HT-29 (cell line): ENCODE data around the gene CLCF1. TPM values are rescaled to one million over a fixed set of nuclear protein-coding genes. Genes with fewer than 3 reads are reported as not detected.
"Not testable (repeated sequence)": the region's sequence is repeated elsewhere in the genome, so short reads cannot be mapped to it uniquely, and the experiment has no call there.

Experiments
- DNase-seq: peaks from one replicate; pipeline ENCODE4 v3.0.0-alpha.2; 2015; ENCODE audit warnings: low spot score
- small RNA-seq: library from RNA; depleted of rRNA; stranded (forward); fragments of <200 nt; gene quantifications from one replicate; pipeline ENCODE3, GENCODE V24; 2014
- total RNA-seq: library from RNA; depleted of rRNA; stranded (reverse); fragments of >200 nt; shearing (Covaris generic); gene quantifications from 2 replicates; pipeline ENCODE4 v1.2.3, GENCODE V29; 2014; rRNA removed

The CLCF1 gene
- total RNA-seq, 1 experiment from 2014 or later: 29.7 TPM

DNA sequence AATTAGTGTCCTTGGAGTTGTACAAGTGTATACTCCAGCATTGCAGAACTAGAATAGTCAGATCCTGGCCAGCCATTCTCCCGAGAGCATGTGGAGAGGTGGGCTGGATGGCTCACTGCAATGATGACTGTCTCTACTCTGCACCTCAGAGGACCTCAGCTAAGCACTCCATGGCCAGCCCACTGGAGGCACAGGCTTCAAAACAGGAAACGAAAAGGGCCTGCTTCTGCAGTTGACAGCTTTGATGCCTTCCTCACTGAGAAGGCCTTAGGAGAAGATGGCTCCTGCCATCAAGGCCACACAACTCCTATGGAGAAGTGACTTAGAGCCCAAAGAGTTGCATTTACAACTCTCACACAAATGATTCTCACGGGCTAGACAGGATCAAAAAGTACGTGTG, 29.1 kb downstream of the CLCF1 start:
- no peak for DNase-seq

- no peak for DNase-seq
These were observed 36.1 kb downstream of the CLCF1 start for GRCh38 chr11:67337257-67337656.

- no peak for DNase-seq
These were observed 41.2 kb downstream of the CLCF1 start for GRCh38 chr11:67332081-67332691.

DNA sequence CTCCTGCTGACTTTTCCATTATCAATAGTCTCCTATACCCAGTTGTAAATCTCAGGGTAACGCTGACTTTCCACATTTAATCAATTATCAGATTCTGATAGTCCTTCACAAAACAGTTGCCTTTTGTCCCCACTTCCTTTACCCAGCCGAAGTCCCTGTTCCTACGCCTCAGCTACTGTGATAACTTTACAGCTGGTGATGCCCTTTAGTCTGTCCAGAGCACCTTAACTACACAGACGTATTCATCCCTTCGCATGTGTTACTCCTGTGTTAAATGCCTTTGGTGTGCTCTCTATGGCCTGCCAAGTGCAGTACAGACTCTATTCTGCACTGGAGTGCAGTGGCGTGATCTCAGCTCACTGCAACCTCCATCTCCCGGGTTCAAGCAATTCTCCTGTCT, 49.9 kb downstream of the CLCF1 start:
- DNase-seq: no peak

DNA sequence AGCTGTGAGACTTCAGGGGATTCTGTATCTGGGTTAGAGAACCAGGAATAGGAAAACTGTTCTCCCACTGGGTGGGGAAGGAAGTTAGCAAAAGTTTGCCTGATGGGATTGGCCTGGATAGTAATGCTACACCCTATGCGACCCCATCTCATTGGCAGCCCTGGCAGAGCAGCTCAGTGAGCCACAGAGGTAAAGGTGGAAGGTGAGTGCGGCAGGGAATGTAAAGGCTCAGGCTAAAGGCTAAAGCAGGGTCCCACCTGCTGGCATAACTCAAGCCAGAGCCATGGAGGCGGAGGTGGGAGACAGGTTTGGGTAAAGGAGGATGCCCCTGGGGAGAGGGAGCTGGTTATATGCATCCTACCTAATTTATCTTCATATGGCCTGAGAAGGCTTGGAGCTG, 51.3 kb downstream of the CLCF1 start:
- DNase-seq: no peak

DNA sequence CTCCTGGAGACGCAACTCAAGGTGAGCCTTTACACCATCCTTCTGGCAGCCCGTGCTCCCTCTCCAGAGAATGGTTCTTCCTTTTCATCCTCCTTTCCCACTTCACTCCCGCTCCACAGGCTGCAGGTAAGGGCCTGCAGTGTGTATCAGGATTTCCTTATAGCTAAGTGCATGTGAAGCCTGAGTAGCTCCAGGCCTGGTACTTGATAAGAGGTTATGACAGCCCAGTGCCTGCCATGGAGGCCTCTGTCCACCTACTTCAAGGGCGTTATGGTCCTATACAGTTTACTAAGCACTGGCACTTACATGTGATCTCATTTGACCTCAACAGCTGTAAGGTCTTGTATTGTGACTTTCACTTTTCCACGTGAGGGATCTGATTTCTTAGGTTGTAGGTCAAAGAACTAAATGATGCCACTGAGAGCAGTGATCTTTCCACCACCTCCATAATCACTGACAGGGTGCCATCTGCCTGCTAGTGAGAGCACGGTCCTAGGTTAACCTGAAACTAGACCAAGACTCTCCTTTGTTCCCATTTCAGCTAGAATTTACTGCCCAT, 52.0 kb downstream of the CLCF1 start:
- DNase-seq: no peak

DNA sequence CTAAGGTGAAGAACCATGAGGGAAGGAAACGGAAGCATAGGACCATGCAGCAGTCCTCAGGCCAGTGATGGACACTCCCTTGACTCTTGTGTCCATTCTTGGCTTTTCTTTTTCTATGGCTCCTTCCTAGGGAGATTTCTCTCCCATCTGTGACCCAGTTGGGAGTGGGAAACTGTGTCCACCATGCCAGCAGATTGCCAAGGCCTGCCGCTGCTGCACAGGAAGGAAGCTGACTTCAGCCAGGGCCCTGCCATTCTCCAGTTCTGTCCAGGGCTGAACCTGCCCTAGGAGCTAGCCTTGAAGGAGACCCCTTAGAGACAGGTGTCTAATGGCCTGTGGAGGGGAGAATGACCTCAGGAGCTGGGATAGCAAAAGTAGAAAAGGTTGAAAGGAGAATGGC, 52.7 kb downstream of the CLCF1 start:
- DNase-seq: no peak

- DNase-seq: no peak
These were observed 53.4 kb downstream of the CLCF1 start for GRCh38 chr11:67320011-67320410.

DNA sequence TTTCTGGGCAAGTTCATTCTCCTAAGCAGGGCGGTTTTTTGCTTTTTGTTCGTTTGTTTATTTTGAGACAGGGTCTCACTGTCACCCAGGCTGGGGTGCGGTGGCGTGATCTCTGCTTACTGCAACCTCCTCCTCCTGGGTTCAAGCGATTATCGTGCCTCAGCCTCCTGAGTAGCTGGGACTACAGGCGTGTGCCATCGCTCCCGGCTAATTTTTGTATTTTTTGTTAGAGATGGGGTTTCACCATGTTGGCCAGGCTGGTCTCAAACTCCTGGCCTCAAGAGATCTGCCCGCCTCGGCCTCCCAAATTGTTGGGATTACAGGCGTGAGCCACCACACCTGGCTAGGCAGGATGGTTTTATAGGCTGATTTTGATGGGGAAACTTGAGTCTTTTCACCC, 54.5 kb downstream of the CLCF1 start:
- not testable (repeated sequence) for DNase-seq

GRCh38 chr11:67317888-67318555, 55.4 kb downstream of the CLCF1 start:
- peak; percentile 53 for DNase-seq

DNA sequence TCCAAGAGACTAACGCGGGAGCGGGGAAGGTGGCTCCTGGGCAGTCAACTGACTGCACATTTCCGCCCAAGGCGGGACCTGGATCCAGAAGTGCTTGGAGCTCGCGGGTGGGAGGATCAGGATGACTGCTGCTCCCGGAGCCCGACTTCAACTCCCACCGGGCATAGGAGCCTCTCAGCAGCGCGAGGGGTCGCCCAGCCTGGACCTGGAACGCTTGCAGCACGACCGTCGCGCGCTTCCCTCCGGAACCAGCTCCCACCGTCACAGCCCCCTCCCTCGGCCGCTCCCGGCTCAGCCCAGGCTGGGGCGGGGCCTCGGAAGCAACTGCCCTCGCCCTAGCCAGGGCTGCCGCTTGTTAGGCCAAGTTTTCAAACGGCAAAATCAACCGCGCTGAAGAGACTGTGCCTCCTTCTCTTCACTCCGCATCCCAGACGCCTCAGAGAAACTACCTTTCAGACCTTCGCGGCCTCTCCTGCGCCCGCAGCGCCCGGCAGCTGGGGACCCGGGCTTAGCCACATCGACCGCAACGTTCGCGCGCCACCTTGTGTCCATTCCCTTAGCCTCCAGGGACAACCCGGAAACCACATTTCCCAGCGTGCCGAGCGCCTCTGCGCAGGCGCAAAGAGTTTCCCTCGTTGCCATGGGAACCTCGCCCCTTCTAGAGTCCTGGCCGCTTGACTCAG, 56.1 kb downstream of the CLCF1 start:
- DNase-seq: peak; percentile 100

GRCh38 chr11:67316882-67317204, 56.6 kb downstream of the CLCF1 start:
- DNase-seq: no peak

DNA sequence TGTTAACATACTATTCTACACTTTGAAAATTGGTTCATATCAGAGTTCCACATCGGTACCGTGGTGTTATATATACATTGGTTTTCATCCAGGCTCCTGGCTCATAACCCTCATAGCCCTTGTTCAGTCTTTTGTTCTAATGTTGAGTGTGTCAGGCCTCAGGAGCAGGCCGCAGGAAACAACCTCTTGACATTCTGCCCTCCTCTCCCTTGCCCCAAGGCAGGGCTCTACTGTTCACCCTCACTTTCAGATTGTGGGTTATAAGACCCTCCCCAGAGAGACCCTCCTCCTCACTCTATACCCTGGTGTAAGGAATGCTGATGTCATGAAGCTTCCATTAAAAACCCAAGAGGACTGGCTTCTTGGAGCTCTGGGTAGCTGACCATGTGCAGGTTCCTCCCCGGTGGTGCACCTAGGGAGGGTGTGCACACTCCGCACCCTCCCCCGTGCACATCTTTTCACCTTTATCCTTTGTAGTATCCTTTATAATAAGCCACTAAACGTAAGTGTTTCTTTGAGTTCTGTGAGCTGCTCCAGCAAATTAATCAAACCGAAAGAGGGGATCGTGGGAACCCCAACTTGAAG, 58.0 kb downstream of the CLCF1 start:
- DNase-seq: no peak

DNA sequence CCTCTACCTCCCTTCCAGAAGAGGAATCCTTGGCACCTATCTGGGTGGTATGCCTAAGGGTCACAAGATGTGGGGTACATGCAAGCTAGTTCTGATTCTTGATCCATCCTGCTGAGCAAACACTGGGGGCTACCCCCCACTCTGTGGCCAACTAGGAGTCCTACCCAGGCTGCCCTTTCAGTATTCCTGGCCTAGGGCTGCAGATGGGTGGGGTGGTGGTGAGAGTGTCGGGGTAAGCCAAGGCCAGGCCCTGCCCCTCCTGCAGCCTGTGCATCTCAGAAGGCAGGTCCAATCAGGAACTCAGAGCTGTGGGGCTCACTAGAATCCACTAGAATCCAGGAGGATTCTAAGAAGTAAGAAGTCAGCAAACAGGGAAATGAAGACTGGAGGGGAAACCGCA, 59.2 kb downstream of the CLCF1 start:
- no peak for DNase-seq

Small RNAs within 50 kb of the gene (small RNA-seq; reads per million reads assigned to genes)
- gene RN7SKP239 (1.3 reads per million, percentile 48 among the genes with 10 or more reads in this experiment), gene RNU6-1238P (not detected)

Other genes starting within 250 kb of the CLCF1 start
- 270 and 294 TPM in 2 replicates for gene GRK2, start 107.1 kb downstream of the CLCF1 start, total RNA-seq
- gene ANKRD13D, start 84.3 kb downstream of the CLCF1 start, total RNA-seq: 100 and 107 TPM in 2 replicates
- 180 TPM in 2 replicates for gene SSH3, start 70.1 kb downstream of the CLCF1 start, total RNA-seq
- gene POLD4, start 20.1 kb downstream of the CLCF1 start, total RNA-seq: 137 and 138 TPM in 2 replicates
- 35.2 and 38.4 TPM in 2 replicates for gene RAD9A, start 18.4 kb upstream of the CLCF1 start, total RNA-seq
- gene PPP1CA, start 28.3 kb upstream of the CLCF1 start, total RNA-seq: 610 and 631 TPM in 2 replicates
- 0.15 TPM in 1 of 2 replicates, not detected in the other for gene TBC1D10C, start 30.5 kb upstream of the CLCF1 start, total RNA-seq
- 0.70 and 0.76 TPM in 2 replicates for gene CARNS1, start 42.1 kb upstream of the CLCF1 start, total RNA-seq
- 125 and 137 TPM in 2 replicates for gene RPS6KB2, start 54.9 kb upstream of the CLCF1 start, total RNA-seq
- gene PTPRCAP, start 64.1 kb upstream of the CLCF1 start, total RNA-seq: 1.9 and 4.0 TPM in 2 replicates
- gene CORO1B, start 69.9 kb upstream of the CLCF1 start, total RNA-seq: 357 and 366 TPM in 2 replicates
- gene GPR152, start 79.1 kb upstream of the CLCF1 start, total RNA-seq: 0.34 TPM in 1 of 2 replicates, not detected in the other
- 11.8 and 16.2 TPM in 2 replicates for gene CABP4, start 81.8 kb upstream of the CLCF1 start, total RNA-seq
- gene TMEM134, start 95.7 kb upstream of the CLCF1 start, total RNA-seq: 42.5 and 67.7 TPM in 2 replicates
- 149 and 151 TPM in 2 replicates for gene AIP, start 109.4 kb upstream of the CLCF1 start, total RNA-seq
- gene PITPNM1, start 131.8 kb upstream of the CLCF1 start, total RNA-seq: 60.8 and 67.1 TPM in 2 replicates
- 99.2 and 102 TPM in 2 replicates for gene CDK2AP2, start 134.6 kb upstream of the CLCF1 start, total RNA-seq
- not detected in 2 replicates for gene CABP2, start 149.8 kb upstream of the CLCF1 start, total RNA-seq
- gene GSTP1, start 210.2 kb upstream of the CLCF1 start, total RNA-seq: 2,847 and 3,158 TPM in 2 replicates
- gene NDUFV1, start 233.3 kb upstream of the CLCF1 start, total RNA-seq: 384 and 431 TPM in 2 replicates